Eye (tissue), 1 donor: ENCODE data around the gene GJC1.

ENCODE experiments used
- DNase-seq: peaks from one replicate; pipeline ENCODE4 v3.0.0-alpha.2; 2015

The GJC1 gene

DNA sequence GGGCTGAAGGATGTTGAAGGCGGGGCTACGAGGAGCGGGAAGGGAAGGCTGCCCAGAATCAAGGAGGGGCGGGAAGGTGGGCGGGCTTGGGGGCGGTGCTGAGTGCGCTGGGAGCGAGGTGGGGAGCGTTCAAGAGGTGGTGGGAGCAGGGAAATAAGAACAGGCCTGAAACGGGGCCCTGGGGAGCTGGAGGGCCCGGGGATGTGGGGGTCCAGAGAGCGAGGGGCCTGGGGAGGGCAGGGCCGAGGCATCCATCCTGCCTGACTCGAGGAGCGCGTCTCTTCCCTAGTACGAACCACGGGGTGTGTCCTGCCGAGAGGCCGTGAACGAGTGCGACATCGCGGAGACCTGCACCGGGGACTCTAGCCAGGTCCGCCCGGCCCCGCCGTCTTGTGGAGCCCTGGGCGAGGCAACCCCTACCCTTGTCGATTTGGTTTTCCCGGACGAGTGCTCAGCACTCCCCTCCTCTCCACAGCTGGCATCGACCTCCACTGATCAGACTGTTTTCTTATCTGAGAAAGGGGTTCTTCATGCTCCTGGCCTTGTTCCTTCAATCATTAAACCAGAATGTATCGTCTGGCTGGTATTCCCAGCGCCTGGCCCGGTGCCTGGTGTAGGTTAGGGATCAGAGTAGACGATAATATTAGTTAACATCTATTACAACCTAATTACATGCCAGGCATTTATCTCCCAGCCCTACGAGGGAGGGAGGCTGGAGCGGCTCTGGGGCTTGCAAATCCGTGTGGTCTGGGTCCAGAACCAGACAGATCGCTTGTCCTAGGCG lies 54.1 kb downstream of the GJC1 start:
- no peak for DNase-seq

DNA sequence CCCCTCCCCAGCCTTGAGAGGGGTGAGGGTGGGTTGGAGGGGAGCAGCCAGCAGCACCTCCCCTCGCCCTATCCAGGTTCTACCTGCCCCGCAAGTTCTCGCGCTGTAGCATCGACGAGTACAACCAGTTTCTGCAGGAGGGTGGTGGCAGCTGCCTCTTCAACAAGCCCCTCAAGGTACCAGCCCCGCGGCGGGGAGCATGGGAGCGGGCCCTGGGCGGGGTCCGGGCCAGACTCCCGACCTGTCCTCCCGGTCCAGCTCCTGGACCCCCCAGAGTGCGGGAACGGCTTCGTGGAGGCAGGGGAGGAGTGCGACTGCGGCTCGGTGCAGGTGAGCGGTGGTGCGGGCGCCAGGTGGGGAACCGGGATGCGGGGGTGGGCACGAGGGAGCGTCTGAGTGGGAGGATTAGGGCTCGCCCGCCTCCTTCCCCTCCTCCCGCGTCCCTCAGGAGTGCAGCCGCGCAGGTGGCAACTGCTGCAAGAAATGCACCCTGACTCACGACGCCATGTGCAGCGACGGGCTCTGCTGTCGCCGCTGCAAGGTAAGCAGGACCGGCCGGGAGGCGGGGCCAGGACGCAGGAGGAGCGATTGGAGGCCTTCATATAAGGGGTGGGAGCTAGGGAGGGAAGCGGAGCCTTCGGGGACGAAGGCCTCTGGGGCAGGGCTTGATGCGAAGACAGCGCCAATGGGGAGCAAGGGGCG lies 54.8 kb downstream of the GJC1 start:
- DNase-seq: peak; percentile 99

GRCh38 chr17:44774271-44775135 lies 55.6 kb downstream of the GJC1 start:
- DNase-seq: peak; percentile 95

DNA sequence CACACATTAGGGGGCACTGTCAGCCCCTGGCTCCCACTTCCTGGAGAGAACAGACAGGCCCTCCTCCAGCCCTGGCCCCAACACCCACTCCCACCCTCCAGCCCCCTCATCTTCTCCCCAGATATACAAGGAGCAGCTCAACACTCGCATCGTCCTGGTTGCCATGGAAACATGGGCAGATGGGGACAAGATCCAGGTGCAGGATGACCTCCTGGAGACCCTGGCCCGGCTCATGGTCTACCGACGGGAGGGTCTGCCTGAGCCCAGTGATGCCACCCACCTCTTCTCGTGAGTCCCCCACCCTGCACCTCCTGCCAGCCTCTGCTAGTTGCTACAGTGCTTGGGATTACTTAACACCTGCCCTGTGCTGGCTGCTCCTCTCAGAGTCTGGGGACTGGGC lies 56.9 kb downstream of the GJC1 start:
- DNase-seq: no peak

GRCh38 chr17:44772308-44773045 lies 57.6 kb downstream of the GJC1 start:
- DNase-seq: no peak

- DNase-seq: peak; percentile 47
Measured at GRCh38 chr17:44770166-44770925, 59.7 kb downstream of the GJC1 start.

GRCh38 chr17:44769647-44770084 lies 60.4 kb downstream of the GJC1 start:
- no peak for DNase-seq

- no peak for DNase-seq
Measured at GRCh38 chr17:44769230-44769629, 60.9 kb downstream of the GJC1 start.

DNA sequence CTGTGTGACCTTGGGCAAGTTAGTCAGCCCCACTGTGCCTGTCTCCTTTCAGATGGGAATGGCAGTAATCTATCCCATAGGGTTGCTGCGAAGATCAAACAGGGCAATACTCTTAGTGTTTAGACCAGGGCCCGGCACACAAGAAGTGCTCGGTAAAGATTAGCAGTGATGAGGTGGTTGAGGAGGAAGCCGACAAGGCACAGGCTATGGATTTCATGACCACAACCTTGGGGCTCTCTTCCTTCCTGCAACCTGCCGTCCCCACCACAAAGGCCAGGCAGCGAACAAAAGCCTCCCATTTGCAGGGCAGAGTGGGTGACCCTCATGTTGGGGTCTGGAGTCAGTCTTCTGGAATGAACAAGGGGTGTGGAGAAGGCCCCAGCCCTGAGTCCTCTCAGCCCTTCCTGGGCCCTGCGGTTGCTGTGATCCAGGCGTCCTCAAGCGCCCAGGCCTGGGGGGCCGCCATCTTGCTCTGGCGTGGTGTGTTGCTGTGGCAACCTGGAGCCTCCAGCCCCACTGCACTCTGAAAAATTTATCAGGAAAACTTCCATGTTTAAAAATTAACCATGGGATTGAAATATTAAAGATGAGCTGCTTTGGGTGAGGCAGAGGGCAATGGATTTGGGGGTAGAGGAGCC lies 61.5 kb downstream of the GJC1 start:
- DNase-seq: no peak

DNA sequence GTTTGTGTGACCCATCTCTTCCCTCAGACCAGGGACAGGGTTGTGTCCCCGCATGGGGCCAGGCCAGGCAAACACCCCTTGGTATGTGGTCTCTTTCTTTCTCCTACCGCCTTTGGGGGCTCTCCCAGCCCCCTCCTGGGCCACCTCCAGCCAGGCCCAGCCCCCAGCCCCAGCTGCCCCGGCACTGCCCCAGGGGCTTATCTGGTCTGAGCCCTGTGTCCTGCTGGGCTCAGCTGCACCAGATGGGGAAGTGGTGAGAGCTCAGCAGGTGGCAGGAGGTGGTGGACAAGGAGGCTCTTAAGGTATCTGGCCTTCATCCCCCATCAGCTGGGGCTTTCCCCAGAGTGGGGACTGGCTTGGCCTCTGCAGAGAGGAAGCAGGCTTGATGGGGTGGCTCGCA lies 62.6 kb downstream of the GJC1 start:
- DNase-seq: no peak

DNA sequence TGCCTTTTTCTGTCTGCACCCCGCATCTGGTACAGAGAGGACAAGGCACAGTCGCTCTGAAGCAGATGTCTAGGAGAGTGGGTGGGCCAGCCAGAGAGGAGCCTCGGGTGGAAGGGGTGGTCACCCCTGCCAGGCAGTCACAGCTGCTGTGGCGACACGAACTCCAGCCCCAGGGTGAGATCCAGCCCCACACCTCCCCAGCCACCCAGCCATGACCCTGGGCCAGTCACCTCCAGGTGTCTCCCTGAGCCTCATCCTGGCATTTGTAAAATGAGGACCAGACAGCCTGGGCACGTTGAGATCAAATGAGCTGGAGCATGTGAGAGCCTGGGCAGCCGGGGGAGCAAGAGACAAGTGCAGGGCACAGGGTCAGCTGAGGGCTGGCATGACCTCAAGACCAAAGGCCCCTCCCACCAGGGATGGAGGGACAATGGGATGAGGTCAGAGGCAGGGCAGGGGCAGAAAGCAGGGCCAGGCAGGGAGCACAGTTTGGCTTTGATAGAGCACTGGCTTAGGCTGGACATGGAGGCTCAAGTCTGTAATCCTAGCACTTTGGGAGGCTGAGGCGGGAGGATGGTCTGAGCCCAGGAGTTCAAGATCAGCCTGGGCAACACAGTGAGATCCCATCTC lies 63.6 kb downstream of the GJC1 start:
- no peak for DNase-seq

- no peak for DNase-seq
Measured at GRCh38 chr17:44765965-44766364, 64.1 kb downstream of the GJC1 start.

DNA sequence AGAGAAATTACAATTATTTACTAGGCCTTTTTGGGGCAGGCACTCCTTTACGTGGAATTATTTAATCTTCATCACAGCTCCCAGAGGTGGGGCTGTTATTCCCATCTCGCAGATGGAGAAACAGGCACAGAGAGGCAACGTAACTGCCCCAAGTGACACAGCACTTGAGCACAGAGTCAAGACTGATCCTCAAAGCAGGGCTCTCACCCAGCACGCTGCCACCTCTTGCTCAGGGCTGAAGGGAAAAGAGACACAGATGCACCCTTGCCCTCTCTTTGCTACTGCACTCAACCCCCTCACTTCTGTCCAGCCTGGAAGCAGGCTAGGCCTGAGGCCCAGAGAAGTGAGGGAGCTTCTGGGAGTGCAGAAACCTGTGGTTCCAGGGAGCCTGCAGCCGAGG lies 66.9 kb downstream of the GJC1 start:
- DNase-seq: no peak

GRCh38 chr17:44761932-44762810 lies 67.9 kb downstream of the GJC1 start:
- no peak for DNase-seq

DNA sequence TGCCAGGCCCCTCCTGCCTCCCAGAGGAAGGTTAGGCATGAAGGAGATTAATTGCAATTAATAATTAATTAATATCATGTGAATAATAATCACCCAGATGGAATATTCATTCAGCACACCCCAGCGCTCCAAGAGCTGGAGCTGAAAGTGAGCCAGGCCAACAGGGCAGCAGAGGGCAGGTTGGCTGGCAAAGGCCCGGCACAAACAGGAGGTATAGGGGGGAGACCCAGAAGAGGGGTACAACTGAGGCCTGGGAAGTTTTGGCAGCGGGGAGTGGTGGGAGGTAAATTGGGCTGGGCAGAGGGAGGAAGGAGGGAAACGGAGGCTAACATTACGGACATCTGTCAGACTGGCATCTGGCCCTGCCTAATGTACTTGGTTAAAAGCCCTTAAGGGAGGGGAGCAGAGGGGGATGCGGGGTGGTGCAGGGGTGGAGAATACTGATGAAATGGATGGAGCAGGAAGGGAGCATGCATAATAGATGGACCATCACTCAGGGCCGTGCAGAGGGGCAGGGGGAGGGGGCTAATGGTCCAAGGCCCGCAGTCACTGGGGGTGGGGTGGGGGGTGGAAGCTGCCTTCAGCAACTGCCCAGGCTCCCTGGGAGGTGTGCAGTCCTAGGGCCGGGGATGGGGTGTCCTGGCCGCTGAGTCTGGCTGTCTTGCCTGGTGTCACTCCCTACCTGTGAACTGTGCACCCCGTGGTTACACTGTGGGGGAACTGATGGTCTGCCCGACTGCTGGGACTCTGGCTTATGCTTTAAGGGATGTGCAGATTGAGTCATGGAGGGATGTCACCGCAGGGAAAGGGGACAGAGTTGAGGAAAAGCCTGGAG lies 69.4 kb downstream of the GJC1 start:
- peak; percentile 77 for DNase-seq

- DNase-seq: no peak
Measured at GRCh38 chr17:44759916-44760243, 70.2 kb downstream of the GJC1 start.

DNA sequence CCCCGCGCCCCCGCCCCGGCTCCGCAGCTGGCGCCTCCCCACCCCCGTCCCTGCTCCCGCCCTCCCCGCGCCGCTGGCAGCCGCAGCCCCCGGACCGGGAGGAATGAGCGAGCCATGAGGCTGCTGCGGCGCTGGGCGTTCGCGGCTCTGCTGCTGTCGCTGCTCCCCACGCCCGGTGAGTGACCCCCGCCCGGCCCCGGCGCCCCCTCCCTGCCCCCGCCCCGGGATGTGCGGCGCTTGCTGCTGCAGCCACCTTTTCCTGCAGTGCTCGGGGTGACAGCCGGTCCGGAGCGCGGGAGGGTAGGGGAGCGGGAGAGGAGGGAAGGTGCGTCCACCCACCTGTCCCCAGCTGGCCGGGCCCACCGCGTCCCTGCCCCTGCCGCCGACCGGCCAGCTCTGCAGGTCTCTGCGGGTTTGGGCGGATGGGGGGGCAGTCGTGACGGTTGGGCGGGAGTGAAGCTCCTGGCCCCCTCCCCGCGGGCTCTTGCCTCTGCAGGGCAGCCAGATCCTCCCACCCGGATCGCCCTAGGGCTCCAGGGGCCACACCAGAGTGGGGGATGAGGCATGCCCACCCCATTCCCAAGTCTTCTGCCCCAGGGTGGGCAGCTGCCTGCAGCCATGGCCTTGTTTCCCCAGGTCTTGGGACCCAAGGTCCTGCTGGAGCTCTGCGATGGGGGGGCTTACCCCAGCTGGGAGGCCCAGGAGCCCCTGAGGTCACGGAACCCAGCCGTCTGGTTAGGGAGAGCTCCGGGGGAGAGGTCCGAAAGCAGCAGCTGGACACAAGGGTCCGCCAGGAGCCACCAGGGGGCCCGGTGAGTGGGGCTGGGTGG lies 70.8 kb downstream of the GJC1 start:
- no peak for DNase-seq
